A549 (cell line): Measurements from ENCODE around the gene SEMA5B. TPM values are rescaled to one million over a fixed set of nuclear protein-coding genes. Genes with fewer than 3 reads are reported as not detected.

Source experiments
- ATAC-seq, 2 experiments: fragments of 200-7000 bp in 1 of 2; fragments of >200 bp in 1 of 2; cut with Nextera tagmentation in 1 of 2; cut with Tn5 transposase in 1 of 2; 3 replicates each; pipeline versions ENCODE4 v1.8.0 to v1.9.1; 2018 to 2020; ENCODE audit warnings: mild to moderate bottlenecking in 1 of 2, moderate library complexity in 1 of 2
- CTCF ChIA-PET: fragments of 300-600 bp; sonication (Branson Sonifier 250); formaldehyde crosslinking; extraction: SDS; loops from one replicate; lab custom pipeline; 2021; ENCODE audit warnings: antibody characterized with exemption, inconsistent platforms; lab: Yijun Ruan, JAX
- POLR2A ChIA-PET: fragments of 350-600 bp; formaldehyde crosslinking; extraction: SDS; loops from one replicate; lab custom pipeline; 2021; ENCODE audit warnings: antibody characterized with exemption, inconsistent platforms; lab: Yijun Ruan, JAX
- DNase-seq, 2 experiments: peaks; one replicate each; pipeline versions ENCODE4 v3.0.0 to v3.0.0-alpha.2; 2011 to 2016; ENCODE audit warnings: low read depth in 1 of 2, low spot score in 1 of 2
- FAIRE-seq: peaks from 2 replicates; lab custom pipeline; 2011; peaks lifted over from hg19 to GRCh38; lab: Jason Lieb, UNC
- H3K27ac ChIP-seq, 2 experiments: fragments of >200 bp; sonication (Bioruptor Twin); formaldehyde crosslinking; 3 replicates each; pipeline ENCODE4 v1.5.1; 2016 to 2017
- H3K4me1 ChIP-seq: fragments of >200 bp; sonication (Bioruptor Twin); formaldehyde crosslinking; 3 replicates; pipeline ENCODE4 v1.6.1; 2016
- H3K4me2 ChIP-seq: fragments of >200 bp; sonication (Bioruptor Twin); formaldehyde crosslinking; 3 replicates; pipeline ENCODE4 v1.6.1; 2016
- H3K4me3 ChIP-seq: fragments of >200 bp; sonication (Bioruptor Twin); formaldehyde crosslinking; 3 replicates; pipeline ENCODE4 v1.5.1; 2016
- H3K9me3 ChIP-seq: fragments of >200 bp; sonication (Bioruptor Twin); formaldehyde crosslinking; 3 replicates; pipeline ENCODE4 v1.6.1; 2016
- BHLHE40 ChIP-seq: IDR thresholded peaks from 2 replicates; pipeline ENCODE4 v1.6.1; 2012; ENCODE audit warnings: low read depth, low read length, inconsistent platforms
- FOSB ChIP-seq: fragments of 250-450 bp; sonication (Bioruptor Pico); IDR thresholded peaks from 2 replicates; pipeline ENCODE4 v1.5.0; 2020; ENCODE audit warnings: mild to moderate bottlenecking, moderate library complexity
- HOXB5 ChIP-seq: fragments of 250-450 bp; sonication (Bioruptor Pico); IDR thresholded peaks from 2 replicates; pipeline ENCODE4 v1.5.0; 2020; ENCODE audit warnings: mild to moderate bottlenecking, moderate library complexity
- JUN ChIP-seq, 2 experiments: fragments of >200 bp; sonication (Bioruptor Twin); formaldehyde crosslinking; IDR thresholded peaks; 2 replicates in 1 of 2; 3 replicates in 1 of 2; pipeline ENCODE4 v1.6.1; 2016 to 2017
- KDM1A ChIP-seq: fragments of 200-600 bp; sonication (generic); IDR thresholded peaks from 2 replicates; pipeline ENCODE4 v1.6.1; 2016; ENCODE audit warnings: low read depth, mild to moderate bottlenecking
- MAZ ChIP-seq: fragments of 150-350 bp; IDR thresholded peaks from 2 replicates; pipeline ENCODE4 v1.6.1; 2014; ENCODE audit warnings: antibody characterized with exemption, low read depth, low read length, borderline replicate concordance
- MYC ChIP-seq: IDR thresholded peaks from 2 replicates; pipeline ENCODE4 v1.6.1; 2012; ENCODE audit warnings: mild to moderate bottlenecking, inconsistent platforms, low read length, improper control_type of control experiment, borderline replicate concordance
- PHF8 ChIP-seq: fragments of 200-600 bp; sonication (generic); IDR thresholded peaks from 2 replicates; pipeline ENCODE4 v1.6.1; 2016; ENCODE audit warnings: low read depth, mild to moderate bottlenecking, antibody characterized with exemption, moderate library complexity, borderline replicate concordance
- POLR2A ChIP-seq: IDR thresholded peaks from 2 replicates; pipeline ENCODE4 v1.6.1; 2012; ENCODE audit warnings: mild to moderate bottlenecking, low read length
- RFX5 ChIP-seq: fragments of 450-650 bp; IDR thresholded peaks from 2 replicates; pipeline ENCODE4 v1.7.1; 2014; ENCODE audit warnings: antibody characterized with exemption, mild to moderate bottlenecking, moderate library complexity
- TFCP2L1 ChIP-seq: fragments of 250-450 bp; sonication (Bioruptor Pico); IDR thresholded peaks from 2 replicates; pipeline ENCODE4 v1.5.0; 2021; ENCODE audit warnings: mild to moderate bottlenecking
- ZSCAN20 ChIP-seq: fragments of 250-450 bp; sonication (Bioruptor Pico); IDR thresholded peaks from 2 replicates; pipeline ENCODE4 v1.8.0; 2022; ENCODE audit warnings: mild to moderate bottlenecking, moderate library complexity
- WGBS: methylation state at CpG from one replicate; pipeline ENCODE4 v1.1.6; 2017; ENCODE audit errors: missing lambda C conversion rate; 5-methylcytosine and 5-hydroxymethylcytosine counted together
- polyA plus RNA-seq, 4 experiments: library from polyadenylated mRNA; depleted of rRNA in 3 of 4; stranded (reverse); fragments of >200 nt; fragmentation: RNase III in 1 of 4; extraction: RNeasy Plus Mini Kit Qiagen cat#74134 plus additional on column Dnase treatment in 1 of 4; gene quantifications; 2 replicates in 3 of 4; 3 replicates in 1 of 4; pipeline ENCODE4 v1.2.3, GENCODE V29; 2011 to 2017
- TF ChIP-seq, protein P1 (sequence below): IDR thresholded peaks from 2 replicates; pipeline ENCODE4 v1.6.1; 2012; ENCODE audit warnings: low read depth, borderline replicate concordance
- TF ChIP-seq, protein P2 (sequence below): IDR thresholded peaks from 2 replicates; pipeline ENCODE4 v1.6.1; 2012
- TF ChIP-seq, protein P3 (sequence below): IDR thresholded peaks from 2 replicates; pipeline ENCODE4 v1.6.1; 2012
- TF ChIP-seq, protein P4 (sequence below): fragments of >200 bp; sonication (Bioruptor Twin); formaldehyde crosslinking; IDR thresholded peaks from 2 replicates; pipeline ENCODE4 v1.6.1; 2016
- TF ChIP-seq, protein P5 (sequence below): fragments of 450-650 bp; IDR thresholded peaks from 2 replicates; pipeline ENCODE4 v1.6.1; 2014; ENCODE audit warnings: antibody characterized with exemption

The SEMA5B gene
- polyA plus RNA-seq, 2 of the 4 experiments (the other 2 are of a cell fraction), result 0.03 TPM; not detected in 1

DNA sequence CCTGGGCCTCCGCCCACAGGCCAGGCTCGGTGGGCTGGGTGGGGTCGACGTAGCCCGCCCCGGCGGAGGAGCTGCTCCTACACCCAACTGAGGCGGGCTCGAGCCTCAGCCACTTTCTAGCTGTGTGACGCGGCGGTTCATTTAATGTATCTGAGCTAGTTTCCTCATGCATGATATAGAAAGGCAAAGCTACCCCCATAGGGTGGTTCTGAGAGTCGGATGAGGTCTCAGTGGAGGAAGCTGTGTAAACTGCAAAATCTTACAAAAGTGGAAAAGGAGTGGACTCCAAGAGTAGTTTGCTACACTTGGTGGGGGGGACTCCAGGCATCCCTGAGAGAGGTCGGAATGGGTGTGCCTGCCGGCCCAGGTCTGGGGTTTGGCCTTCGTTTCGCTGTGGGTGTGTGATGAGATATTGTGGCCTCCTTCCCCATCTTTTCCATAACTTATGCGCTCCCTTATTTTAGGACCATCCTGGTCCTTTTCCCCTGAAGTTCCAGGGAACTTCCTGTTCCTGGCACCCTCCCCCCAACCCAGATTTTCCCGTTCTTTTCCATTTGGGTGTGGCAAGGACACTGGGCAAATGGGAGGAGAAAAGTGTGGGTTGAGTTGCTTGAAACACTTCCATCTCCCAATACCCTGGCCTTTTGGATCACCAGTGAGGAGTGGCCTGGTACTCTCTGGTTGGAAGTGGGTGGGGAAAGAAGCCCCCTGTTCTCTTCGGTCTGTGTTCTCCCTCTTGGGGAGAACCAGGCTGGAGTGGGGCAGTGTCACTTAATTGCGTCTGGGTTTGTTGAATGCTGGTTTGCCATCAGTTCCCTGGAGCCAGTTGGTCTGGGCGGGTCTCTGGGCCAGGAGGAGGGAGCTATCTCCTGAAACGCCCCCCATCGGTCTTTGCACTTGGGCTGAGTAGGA, 40.4 kb upstream of the SEMA5B start:
- POLR2A ChIA-PET, result no interaction called here
- DNase-seq, result peak; percentile 60 to 61

DNA sequence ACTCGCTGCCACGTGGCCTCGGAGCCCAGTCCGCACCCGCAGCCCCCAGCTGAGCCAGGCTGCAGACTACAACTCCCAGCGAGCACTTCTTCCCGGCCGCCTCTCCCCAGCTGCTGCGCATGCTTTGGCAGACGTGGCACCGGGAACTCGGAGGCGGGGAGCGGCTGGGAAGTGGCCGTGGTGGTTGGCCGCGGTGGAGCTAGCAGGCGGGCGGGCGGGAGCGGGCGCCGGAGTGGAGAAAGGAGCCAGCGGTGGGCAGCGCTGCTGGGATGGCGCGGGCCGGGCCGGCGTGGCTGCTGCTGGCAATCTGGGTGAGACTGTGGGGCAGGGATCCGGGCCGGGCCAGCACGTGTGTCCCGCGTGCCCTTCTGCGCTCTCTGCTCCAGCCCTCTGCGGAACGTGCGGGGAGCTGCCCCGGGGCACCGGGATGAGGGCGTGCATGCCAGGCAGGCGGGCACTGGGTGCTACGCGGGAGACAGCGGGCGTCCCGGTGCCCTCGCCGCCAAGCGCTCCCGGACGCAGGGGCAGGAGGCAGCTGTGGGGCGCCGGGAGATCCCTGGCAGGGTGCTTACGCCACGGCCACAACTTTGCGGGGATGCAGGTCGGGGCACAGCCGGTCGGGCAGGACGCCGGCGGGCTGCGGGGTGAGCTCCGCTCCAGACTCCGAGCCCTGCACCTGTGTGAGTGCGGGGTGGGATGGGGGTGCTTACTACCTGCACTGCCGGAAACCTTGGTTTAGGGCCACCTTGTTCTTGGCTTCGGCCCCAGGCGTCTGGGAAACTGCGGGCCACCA, 39.5 kb upstream of the SEMA5B start, which contains the start of gene PDIA5:
PDIA5 (plus strand) TSS at position 130 of the 793 bp plus-strand sequence; CDS start at position 270, 140 bp downstream.
- no peak for FAIRE-seq
- Histone ChIP-seq H3K4me3 (peak within 1 kb of the TSS; percentile 98), H3K4me2 (peak within 1 kb of the TSS; percentile 83), H3K9me3 (no peaks in the 10 kb centered on the region), H3K4me1 (peaks cover 23% of the 10 kb centered on the region), H3K27ac (peak within 1 kb of the TSS; percentile 90)
- ATAC-seq, result peak; percentile 91 to 95
- WGBS, result 5% methylated on average over 6 of the region's 72 CpGs
- ChIA-PET POLR2A (interaction anchor here (0.9 kb wide), 1 partner anchor 651 kb away, joined by 3 read pairs; the partner anchor contains the start of gene WDR5B), CTCF (interaction anchor here (0.6 to 2.9 kb wide), 5 partner anchors 10 to 124 kb away, joined by 3 to 18 read pairs (median 4); partner anchors contain the start of gene SEMA5B)
- DNase-seq, result peak; percentile 88 to 97
- TF ChIP-seq POLR2A (peak; percentile 89), RFX5 (no peak), MYC (peak; percentile 86), HOXB5 (CRISPR knock-in tag) (0 out of 2 replicates have a peak, but pooled peaks have one; percentile 26), KDM1A (no peak), TFCP2L1 (CRISPR knock-in tag) (no peak), ZSCAN20 (CRISPR knock-in tag) (no peak), JUN (IDR thresholded peaks at IDR 0.05) (peak; percentile 13 to 67; a peak in 2 of 5 replicates), BHLHE40 (0 out of 2 replicates have a peak, but pooled peaks have one; percentile 5), MAZ (0 out of 2 replicates have a peak, but pooled peaks have one; percentile 15), PHF8 (peak; percentile 67), FOSB (no peak)
- TF ChIP-seq, protein P1, sequence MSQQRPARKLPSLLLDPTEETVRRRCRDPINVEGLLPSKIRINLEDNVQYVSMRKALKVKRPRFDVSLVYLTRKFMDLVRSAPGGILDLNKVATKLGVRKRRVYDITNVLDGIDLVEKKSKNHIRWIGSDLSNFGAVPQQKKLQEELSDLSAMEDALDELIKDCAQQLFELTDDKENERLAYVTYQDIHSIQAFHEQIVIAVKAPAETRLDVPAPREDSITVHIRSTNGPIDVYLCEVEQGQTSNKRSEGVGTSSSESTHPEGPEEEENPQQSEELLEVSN, result peak; percentile 98
- TF ChIP-seq, protein P2, sequence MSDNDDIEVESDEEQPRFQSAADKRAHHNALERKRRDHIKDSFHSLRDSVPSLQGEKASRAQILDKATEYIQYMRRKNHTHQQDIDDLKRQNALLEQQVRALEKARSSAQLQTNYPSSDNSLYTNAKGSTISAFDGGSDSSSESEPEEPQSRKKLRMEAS, result peak; percentile 99

More for the DNA sequence above, 40.4 kb upstream of the SEMA5B start:
- CTCF ChIA-PET, result interaction anchor here (0.5 to 2.9 kb wide), 6 partner anchors 9 to 1521 kb away, joined by 3 to 18 read pairs (median 4); partner anchors contain the start of gene SEMA5B
- WGBS, result 4% methylated on average over 12 of the region's 24 CpGs
- H3K27ac ChIP-seq, result peak overlapping the region; percentile 90
- ATAC-seq, result peak; percentile 31 to 61
- peak overlapping the region; percentile 98 for H3K4me3 ChIP-seq
- peaks cover 23% of the 10 kb centered on the region for H3K4me1 ChIP-seq
- peak overlapping the region; percentile 83 for H3K4me2 ChIP-seq
- no peaks in the 10 kb centered on the region for H3K9me3 ChIP-seq
- no peak for FAIRE-seq
- TF ChIP-seq, protein P3, sequence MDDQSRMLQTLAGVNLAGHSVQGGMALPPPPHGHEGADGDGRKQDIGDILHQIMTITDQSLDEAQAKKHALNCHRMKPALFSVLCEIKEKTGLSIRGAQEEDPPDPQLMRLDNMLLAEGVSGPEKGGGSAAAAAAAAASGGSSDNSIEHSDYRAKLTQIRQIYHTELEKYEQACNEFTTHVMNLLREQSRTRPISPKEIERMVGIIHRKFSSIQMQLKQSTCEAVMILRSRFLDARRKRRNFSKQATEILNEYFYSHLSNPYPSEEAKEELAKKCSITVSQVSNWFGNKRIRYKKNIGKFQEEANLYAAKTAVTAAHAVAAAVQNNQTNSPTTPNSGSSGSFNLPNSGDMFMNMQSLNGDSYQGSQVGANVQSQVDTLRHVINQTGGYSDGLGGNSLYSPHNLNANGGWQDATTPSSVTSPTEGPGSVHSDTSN, result no peak
- TF ChIP-seq, protein P2, result peak; percentile 36

DNA sequence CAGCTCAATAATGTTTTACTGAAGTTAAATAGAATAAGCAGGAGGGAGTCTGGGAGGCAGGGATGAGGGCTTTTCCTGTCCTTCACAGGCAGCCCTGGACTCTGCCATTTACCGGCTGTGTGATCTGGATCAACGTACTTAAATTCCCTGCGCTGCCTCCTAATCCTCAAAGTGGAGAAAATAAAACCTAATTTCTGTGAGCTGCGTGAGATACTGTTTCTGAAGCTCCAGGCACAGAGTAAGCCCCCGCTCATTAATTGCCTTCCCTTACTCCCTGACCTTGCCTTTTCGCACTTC, 39.0 kb upstream of the SEMA5B start:
- Histone ChIP-seq H3K27ac (peak overlapping the region; percentile 90; a peak in 5 of 6 replicates), H3K4me2 (peak overlapping the region; percentile 83), H3K4me1 (peaks cover 23% of the 10 kb centered on the region), H3K9me3 (no peaks in the 10 kb centered on the region), H3K4me3 (peak overlapping the region; percentile 98; the same call in 2 of the 3 replicates)
- ChIA-PET CTCF (interaction anchor here (0.6 to 2.9 kb wide), 4 partner anchors 10 to 57 kb away, joined by 3 to 18 read pairs (median 6); partner anchors contain the start of gene SEMA5B), POLR2A (interaction anchor here (0.9 kb wide), 1 partner anchor 651 kb away, joined by 3 read pairs; the partner anchor contains the start of gene WDR5B)
- TF ChIP-seq, protein P4, sequence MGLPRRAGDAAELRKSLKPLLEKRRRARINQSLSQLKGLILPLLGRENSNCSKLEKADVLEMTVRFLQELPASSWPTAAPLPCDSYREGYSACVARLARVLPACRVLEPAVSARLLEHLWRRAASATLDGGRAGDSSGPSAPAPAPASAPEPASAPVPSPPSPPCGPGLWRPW, result no peak
- TF ChIP-seq, protein P5, sequence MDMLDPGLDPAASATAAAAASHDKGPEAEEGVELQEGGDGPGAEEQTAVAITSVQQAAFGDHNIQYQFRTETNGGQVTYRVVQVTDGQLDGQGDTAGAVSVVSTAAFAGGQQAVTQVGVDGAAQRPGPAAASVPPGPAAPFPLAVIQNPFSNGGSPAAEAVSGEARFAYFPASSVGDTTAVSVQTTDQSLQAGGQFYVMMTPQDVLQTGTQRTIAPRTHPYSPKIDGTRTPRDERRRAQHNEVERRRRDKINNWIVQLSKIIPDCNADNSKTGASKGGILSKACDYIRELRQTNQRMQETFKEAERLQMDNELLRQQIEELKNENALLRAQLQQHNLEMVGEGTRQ, result peak; percentile 74
- FAIRE-seq, result no peak
- peak in 1 of 2 experiments; percentile 8; a peak in 3 of 6 replicates for ATAC-seq
- WGBS, result 38% methylated on average over 6 of the region's 6 CpGs
- DNase-seq, result no peak
